ENCODE data around the gene NPPA. TPM values are rescaled to one million over a fixed set of nuclear protein-coding genes. Genes with fewer than 3 reads are reported as not detected.
A peak's percentile ranks its signal among the peaks of the same experiment; 100 is the strongest.

NPPA gene
- total RNA-seq, 4 donors from 2014 or later: 1.7 TPM; not detected in 3

DNA sequence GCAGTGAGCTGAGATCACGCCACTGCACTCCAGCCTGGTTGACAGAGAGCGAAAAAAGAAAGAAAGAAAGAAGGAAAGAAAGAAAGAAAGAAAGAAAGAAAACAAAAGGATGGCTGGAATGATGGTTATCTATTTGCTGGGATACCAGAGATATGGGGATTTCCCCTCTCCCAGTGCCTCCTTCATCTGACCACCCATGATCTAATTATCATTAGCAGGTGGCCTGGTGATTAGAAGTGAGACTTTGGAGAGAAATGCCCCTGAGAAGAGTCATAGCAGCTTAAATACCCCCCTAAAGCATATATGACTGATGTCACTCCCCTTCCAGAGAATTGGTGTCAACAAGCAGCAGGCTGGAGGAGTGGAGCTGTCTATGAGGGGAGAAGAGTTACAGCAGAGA is 12.5 kb upstream of the NPPA start:
- no peaks in the 10 kb centered on the region for H3K36me3 ChIP-seq
- intact Hi-C loops (cut with DNase I): no loop called here
- no peak overlapping the region for H3K4me3 ChIP-seq
- H3K9me3 ChIP-seq: no peaks in the 10 kb centered on the region
- TF ChIP-seq EP300 (IDR thresholded peaks at IDR 0.05) (no peak), POLR2A (IDR thresholded peaks at IDR 0.05; ENCODE audit: low read depth) (no peak), POLR2AphosphoS5 (IDR thresholded peaks at IDR 0.05) (no peak)
- TF ChIP-seq, protein P1, sequence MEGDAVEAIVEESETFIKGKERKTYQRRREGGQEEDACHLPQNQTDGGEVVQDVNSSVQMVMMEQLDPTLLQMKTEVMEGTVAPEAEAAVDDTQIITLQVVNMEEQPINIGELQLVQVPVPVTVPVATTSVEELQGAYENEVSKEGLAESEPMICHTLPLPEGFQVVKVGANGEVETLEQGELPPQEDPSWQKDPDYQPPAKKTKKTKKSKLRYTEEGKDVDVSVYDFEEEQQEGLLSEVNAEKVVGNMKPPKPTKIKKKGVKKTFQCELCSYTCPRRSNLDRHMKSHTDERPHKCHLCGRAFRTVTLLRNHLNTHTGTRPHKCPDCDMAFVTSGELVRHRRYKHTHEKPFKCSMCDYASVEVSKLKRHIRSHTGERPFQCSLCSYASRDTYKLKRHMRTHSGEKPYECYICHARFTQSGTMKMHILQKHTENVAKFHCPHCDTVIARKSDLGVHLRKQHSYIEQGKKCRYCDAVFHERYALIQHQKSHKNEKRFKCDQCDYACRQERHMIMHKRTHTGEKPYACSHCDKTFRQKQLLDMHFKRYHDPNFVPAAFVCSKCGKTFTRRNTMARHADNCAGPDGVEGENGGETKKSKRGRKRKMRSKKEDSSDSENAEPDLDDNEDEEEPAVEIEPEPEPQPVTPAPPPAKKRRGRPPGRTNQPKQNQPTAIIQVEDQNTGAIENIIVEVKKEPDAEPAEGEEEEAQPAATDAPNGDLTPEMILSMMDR (IDR thresholded peaks at IDR 0.05): no peak
- no peak for DNase-seq (ENCODE audit: extremely low spot score)
- H3K27me3 ChIP-seq: peaks cover 0 to 85% (median 24%) of the 10 kb centered on the region in 4 donors
- WGBS: 61% methylated on average over 2 of the region's 2 CpGs
- peaks cover 0 to 9% (median 6%) of the 10 kb centered on the region in 4 donors for H3K4me1 ChIP-seq
- H3K27ac ChIP-seq (replicated peaks in 1 of 4): no peak overlapping the region

DNA sequence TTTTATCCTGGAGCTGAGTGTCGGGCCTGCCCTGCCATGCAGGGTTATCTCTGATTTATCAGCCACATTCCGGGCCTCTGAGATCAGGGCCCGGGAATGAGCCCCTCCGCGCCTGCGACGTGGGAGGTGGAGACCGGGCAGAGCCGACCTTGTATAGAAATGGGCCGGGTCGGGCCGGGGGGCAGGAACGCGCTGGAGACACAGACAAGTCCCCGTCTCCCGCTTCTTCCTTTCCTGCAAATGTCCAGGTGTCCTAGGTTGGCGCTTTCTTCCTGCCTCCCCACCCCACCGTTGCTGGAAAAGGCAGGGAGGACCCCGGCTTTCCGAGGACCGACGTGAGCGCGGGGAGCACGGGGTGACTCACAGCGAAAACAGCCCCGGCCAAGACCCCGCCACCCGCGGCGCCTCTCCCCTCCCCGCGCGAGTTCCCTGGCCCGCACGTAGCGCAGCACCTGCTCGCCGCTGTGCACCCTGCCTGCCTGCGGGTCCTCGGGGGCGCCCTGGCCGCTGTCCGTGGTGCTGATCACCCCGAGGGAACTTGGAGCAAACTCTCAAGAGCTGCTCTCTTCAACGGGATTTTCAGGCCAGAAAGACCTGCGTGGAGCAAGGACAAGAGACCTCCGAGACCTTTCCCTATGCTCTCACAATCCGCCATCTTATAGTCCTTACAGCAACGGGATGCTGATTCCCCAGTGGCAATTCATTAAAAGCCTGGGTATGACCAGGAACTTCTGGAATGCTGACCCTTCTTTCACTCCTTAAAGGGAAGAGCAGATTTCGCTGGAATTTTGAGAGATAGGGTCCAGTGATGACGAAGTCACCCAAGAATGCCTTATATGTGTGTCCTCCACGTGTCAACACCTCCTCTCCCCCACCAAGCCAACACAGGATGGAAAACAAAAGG is 11.6 kb upstream of the NPPA start:
- intact Hi-C loops (cut with DNase I): no loop called here

DNA sequence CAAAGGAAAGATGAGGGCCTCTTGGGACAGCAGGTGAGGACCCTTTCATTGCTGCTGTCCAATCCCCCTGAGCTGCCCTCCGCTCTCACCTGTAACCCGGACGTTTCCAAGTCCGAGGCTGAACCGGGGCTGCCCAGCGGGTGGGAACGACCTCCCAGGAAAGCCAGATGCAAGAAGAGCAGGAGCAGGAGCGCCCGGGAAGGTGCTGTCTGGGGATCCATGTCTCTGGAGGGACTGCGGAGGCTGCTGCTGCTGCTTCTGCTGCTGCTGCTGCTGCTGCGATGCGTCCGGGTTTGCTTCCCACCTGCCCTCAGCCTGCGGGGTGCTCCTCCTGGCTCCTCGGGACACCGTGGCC is 11.0 kb upstream of the NPPA start, which contains the start of gene NPPB:
Gene NPPB, minus strand, starts transcription at position 333 of the 355 bp plus-strand sequence. Its CDS starts 112 bp downstream, at position 221.
- H3K9me3 ChIP-seq: no peaks in the 10 kb centered on the region
- TF ChIP-seq, protein P1 (IDR thresholded peaks at IDR 0.05): no peak
- TF ChIP-seq POLR2A (IDR thresholded peaks at IDR 0.05; ENCODE audit: low read depth): no peak
- TF ChIP-seq POLR2AphosphoS5 (IDR thresholded peaks at IDR 0.05): no peak
- no peak for TF ChIP-seq EP300 (IDR thresholded peaks at IDR 0.05)
- peaks cover 0 to 9% (median 6%) of the 10 kb centered on the region in 4 donors for H3K4me1 ChIP-seq
- H3K27ac ChIP-seq (replicated peaks in 1 of 4): no peak within 1 kb of the TSS
- H3K4me3 ChIP-seq: no peak within 1 kb of the TSS
- 4% methylated on average over 4 of the region's 16 CpGs for WGBS
- peaks cover 0 to 85% (median 24%) of the 10 kb centered on the region in 4 donors for H3K27me3 ChIP-seq
- DNase-seq (ENCODE audit: extremely low spot score): no peak
- intact Hi-C loops (cut with DNase I): no loop called here
- H3K36me3 ChIP-seq: no peaks in the 10 kb centered on the region

More for the DNA sequence above, 11.6 kb upstream of the NPPA start:
- H3K4me1 ChIP-seq: peaks cover 0 to 9% (median 6%) of the 10 kb centered on the region in 4 donors
- H3K9me3 ChIP-seq: no peaks in the 10 kb centered on the region
- DNase-seq (ENCODE audit: extremely low spot score): no peak
- H3K27ac ChIP-seq (replicated peaks in 1 of 4): no peak overlapping the region
- H3K36me3 ChIP-seq: no peaks in the 10 kb centered on the region
- H3K27me3 ChIP-seq: peaks cover 0 to 92% (median 24%) of the 10 kb centered on the region in 4 donors
- WGBS: 10% methylated on average over 30 of the region's 53 CpGs
- TF ChIP-seq POLR2AphosphoS5 (IDR thresholded peaks at IDR 0.05): no peak
- TF ChIP-seq, protein P1 (IDR thresholded peaks at IDR 0.05): peak in 2 of 3 experiments; percentile 8 to 38
- H3K4me3 ChIP-seq: no peak overlapping the region

DNA sequence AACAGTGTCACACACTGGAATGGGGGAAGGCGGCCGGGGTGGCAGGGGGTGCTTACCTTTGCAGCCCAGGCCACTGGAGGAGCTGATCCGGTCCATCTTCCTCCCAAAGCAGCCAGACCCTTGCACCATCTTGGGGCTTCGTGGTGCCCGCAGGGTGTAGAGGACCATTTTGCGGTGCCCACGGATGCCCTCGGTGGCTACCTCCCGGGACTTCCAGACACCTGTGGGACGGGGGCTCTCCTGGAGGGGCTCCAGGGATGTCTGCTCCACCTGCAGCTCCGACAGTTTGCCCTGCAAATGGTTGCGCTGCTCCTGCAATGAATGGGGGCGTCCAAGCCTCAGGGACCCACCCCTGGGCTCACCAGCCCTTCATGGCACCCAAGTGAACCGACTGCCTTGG is 10.6 kb upstream of the NPPA start:
- H3K4me3 ChIP-seq: no peak overlapping the region
- TF ChIP-seq EP300 (IDR thresholded peaks at IDR 0.05) (no peak), POLR2AphosphoS5 (IDR thresholded peaks at IDR 0.05) (no peak), POLR2A (IDR thresholded peaks at IDR 0.05; ENCODE audit: low read depth) (no peak)
- TF ChIP-seq, protein P1 (IDR thresholded peaks at IDR 0.05): no peak
- intact Hi-C loops (cut with DNase I): no loop called here
- no peak overlapping the region for H3K27ac ChIP-seq (replicated peaks in 1 of 4)
- no peaks in the 10 kb centered on the region for H3K36me3 ChIP-seq
- H3K9me3 ChIP-seq: no peaks in the 10 kb centered on the region
- peaks cover 0 to 9% (median 6%) of the 10 kb centered on the region in 4 donors for H3K4me1 ChIP-seq
- no peak for DNase-seq (ENCODE audit: extremely low spot score)
- peaks cover 0 to 86% (median 24%) of the 10 kb centered on the region in 4 donors for H3K27me3 ChIP-seq
- WGBS: 82% methylated on average over 6 of the region's 14 CpGs
